Mesenchymal stem cell (in vitro differentiated cells and primary cell): ENCODE measurements around the gene GALE.

Source experiments
- DNase-seq: peaks from one replicate; pipeline ENCODE4 v3.0.0-alpha.2; 2013
- H2AFZ ChIP-seq: one replicate; pipeline ENCODE4 v1.6.1; 2013; ENCODE audit warnings: low read depth, mild to moderate bottlenecking, control low read depth, inconsistent platforms, low read length, moderate library complexity
- H2AK5ac ChIP-seq: 2 replicates; pipeline ENCODE4 v1.6.1; 2013; ENCODE audit warnings: low read length, moderate library complexity, mild to moderate bottlenecking, inconsistent platforms; ENCODE audit not compliant: severe bottlenecking
- H2BK120ac ChIP-seq: one replicate; pipeline ENCODE4 v1.6.1; 2013; ENCODE audit warnings: low read depth, mild to moderate bottlenecking, inconsistent platforms, low read length, moderate library complexity
- H2BK12ac ChIP-seq, 2 experiments: one replicate each; pipeline ENCODE4 v1.6.1; 2013; ENCODE audit warnings: inconsistent platforms in 2 of 2, low read length in 2 of 2, mild to moderate bottlenecking in 2 of 2, moderate library complexity in 2 of 2, control low read depth in 1 of 2
- H2BK15ac ChIP-seq: one replicate; pipeline ENCODE4 v1.6.1; 2013; ENCODE audit warnings: mild to moderate bottlenecking, low read depth, inconsistent platforms; ENCODE audit not compliant: poor library complexity, severe bottlenecking
- H2BK5ac ChIP-seq: 2 replicates; pipeline ENCODE4 v1.6.1; 2013; ENCODE audit warnings: low read depth, mild to moderate bottlenecking, low read length, control low read depth, inconsistent platforms; ENCODE audit not compliant: poor library complexity, severe bottlenecking
- H3K14ac ChIP-seq, 2 experiments: one replicate each; pipeline ENCODE4 v1.6.1; 2013; ENCODE audit warnings: inconsistent platforms in 2 of 2, low read length in 2 of 2, control low read depth in 1 of 2, mild to moderate bottlenecking in 1 of 2, moderate library complexity in 1 of 2
- H3K18ac ChIP-seq, 2 experiments: one replicate each; pipeline ENCODE4 v1.6.1; 2013; ENCODE audit warnings: inconsistent platforms in 2 of 2, low read length in 2 of 2, control low read depth in 1 of 2, low read depth in 1 of 2, mild to moderate bottlenecking in 1 of 2
- H3K23ac ChIP-seq, 2 experiments: one replicate each; pipeline ENCODE4 v1.6.1; 2013; ENCODE audit warnings: inconsistent platforms in 2 of 2, low read length in 2 of 2, mild to moderate bottlenecking in 2 of 2, moderate library complexity in 2 of 2, control low read depth in 1 of 2
- H3K27ac ChIP-seq: 2 replicates; pipeline ENCODE4 v1.5.1; 2013; ENCODE audit warnings: mild to moderate bottlenecking, moderate library complexity, low read length, control low read depth, inconsistent platforms; ENCODE audit not compliant: poor library complexity, severe bottlenecking
- H3K27me3 ChIP-seq, 2 experiments: 2 replicates each; pipeline versions ENCODE4 v1.6.1 to v1.7.0; 2013; ENCODE audit warnings: low read length in 2 of 2, mild to moderate bottlenecking in 2 of 2, moderate library complexity in 2 of 2, control low read depth in 1 of 2, inconsistent platforms in 1 of 2; ENCODE audit not compliant: control insufficient read depth in 1 of 2, insufficient read depth in 1 of 2
- H3K36me3 ChIP-seq, 2 experiments: 2 replicates each; pipeline versions ENCODE4 v1.6.1 to v1.7.0; 2013; ENCODE audit warnings: low read length in 2 of 2, control low read depth in 1 of 2, inconsistent platforms in 1 of 2, low read depth in 1 of 2, mild to moderate bottlenecking in 1 of 2; ENCODE audit not compliant: insufficient read depth in 2 of 2, control insufficient read depth in 1 of 2
- H3K4ac ChIP-seq, 2 experiments: one replicate each; pipeline ENCODE4 v1.6.1; 2013; ENCODE audit warnings: inconsistent platforms in 2 of 2, low read length in 2 of 2, mild to moderate bottlenecking in 2 of 2, moderate library complexity in 2 of 2, control low read depth in 1 of 2, low read depth in 1 of 2
- H3K4me1 ChIP-seq: 2 replicates; pipeline ENCODE4 v1.6.1; 2013; ENCODE audit warnings: low read depth, low read length, control low read depth; ENCODE audit not compliant: control insufficient read depth, insufficient read depth
- H3K4me2 ChIP-seq: 2 replicates; pipeline ENCODE4 v1.6.1; 2013; ENCODE audit warnings: low read length, mild to moderate bottlenecking, inconsistent platforms; ENCODE audit not compliant: poor library complexity, severe bottlenecking
- H3K4me3 ChIP-seq, 2 experiments: 2 replicates each; pipeline versions ENCODE4 v1.5.1 to v1.7.0; 2013; ENCODE audit warnings: low read length in 2 of 2, mild to moderate bottlenecking in 2 of 2, control low read depth in 1 of 2, low read depth in 1 of 2; ENCODE audit not compliant: insufficient read depth in 1 of 2
- H3K79me1 ChIP-seq: replicated peaks from 2 replicates; pipeline ENCODE4 v1.6.1; 2013; ENCODE audit warnings: mild to moderate bottlenecking, control low read depth, low read length, inconsistent platforms; ENCODE audit not compliant: poor library complexity, severe bottlenecking
- H3K9ac ChIP-seq: 2 replicates; pipeline ENCODE4 v1.7.0; 2013; ENCODE audit warnings: mild to moderate bottlenecking, low read length, moderate library complexity
- H3K9me3 ChIP-seq: 2 replicates; pipeline ENCODE4 v1.7.0; 2013; ENCODE audit warnings: mild to moderate bottlenecking, low read length; ENCODE audit not compliant: control insufficient read depth
- H4K8ac ChIP-seq: one replicate; pipeline ENCODE4 v1.6.1; 2013; ENCODE audit warnings: inconsistent platforms, mild to moderate bottlenecking, low read length, moderate library complexity
- H4K91ac ChIP-seq: one replicate; pipeline ENCODE4 v1.6.1; 2013; ENCODE audit warnings: mild to moderate bottlenecking, low read length, inconsistent platforms
- WGBS: methylation state at CpG from one replicate; pipeline ENCODE4 v1.1.7; 2013; ENCODE audit warnings: mixed read lengths; 5-methylcytosine and 5-hydroxymethylcytosine counted together

Gene GALE

DNA sequence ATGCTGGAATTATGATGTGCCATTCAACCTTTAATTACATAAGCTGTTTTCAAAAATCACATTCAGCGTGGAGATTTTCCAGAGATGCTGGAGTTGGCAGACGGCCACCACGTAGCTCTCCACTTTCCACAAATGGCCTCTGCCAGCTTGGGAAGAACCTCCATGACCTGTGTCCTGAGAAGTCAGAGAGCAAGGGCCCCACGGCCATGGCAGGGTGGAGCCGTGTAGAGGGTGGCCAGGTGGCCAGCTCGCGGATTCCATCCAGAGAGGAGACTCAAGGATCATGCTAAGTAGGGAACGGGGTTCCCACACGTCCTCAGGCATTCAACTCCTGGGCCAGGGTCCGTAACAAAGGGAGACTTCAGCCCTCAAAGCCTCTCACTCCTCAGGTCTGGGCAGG lies 1.3 kb upstream of the GALE start:
- H3K79me1 ChIP-seq: peaks cover 18% of the 10 kb centered on the region
- no peak overlapping the region for H2AFZ ChIP-seq
- 67% methylated on average over 10 of the region's 10 CpGs for WGBS
- no peak overlapping the region for H3K4ac ChIP-seq
- no peak overlapping the region for H4K8ac ChIP-seq
- H3K4me1 ChIP-seq: peaks cover 22% of the 10 kb centered on the region
- H3K14ac ChIP-seq: no peak overlapping the region
- peak overlapping the region; percentile 90 for H3K9ac ChIP-seq
- H4K91ac ChIP-seq: no peak overlapping the region
- H3K4me2 ChIP-seq: no peak overlapping the region
- no peaks in the 10 kb centered on the region for H3K9me3 ChIP-seq
- no peak overlapping the region for H3K27ac ChIP-seq
- H2BK15ac ChIP-seq: no peak overlapping the region
- H3K4me3 ChIP-seq: peak overlapping the region in 1 of 2 experiments; percentile 94
- no peaks in the 10 kb centered on the region for H3K27me3 ChIP-seq
- peaks cover 40 to 44% of the 10 kb centered on the region in 2 experiments for H3K36me3 ChIP-seq
- no peak overlapping the region for H2BK5ac ChIP-seq
- no peak overlapping the region for H3K23ac ChIP-seq
- no peak for DNase-seq
- H2AK5ac ChIP-seq: no peak overlapping the region
- H2BK120ac ChIP-seq: no peak overlapping the region
- H2BK12ac ChIP-seq: no peak overlapping the region
- no peak overlapping the region for H3K18ac ChIP-seq

DNA sequence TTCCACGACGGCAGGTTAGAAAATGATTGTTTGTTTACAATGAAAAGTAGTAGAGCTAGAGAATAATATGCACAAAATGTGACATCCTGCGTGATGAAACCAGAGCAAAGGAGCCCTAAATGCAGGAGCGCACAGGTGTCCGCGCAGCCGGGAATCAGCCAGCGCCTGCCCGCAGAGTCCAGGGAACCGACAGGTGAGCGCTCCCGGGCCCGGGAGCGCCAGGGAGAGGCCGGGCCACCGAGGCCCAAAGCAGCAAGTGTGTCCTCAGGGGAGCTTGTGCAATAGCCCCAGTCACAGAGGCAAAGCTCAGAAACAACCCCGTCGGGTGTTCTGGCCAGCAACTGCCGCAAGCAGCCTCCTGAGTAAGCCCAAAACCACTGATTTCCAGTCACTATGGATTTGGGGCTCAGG lies 789 bp upstream of the GALE start:
- no peak overlapping the region for H2BK12ac ChIP-seq
- WGBS: 18% methylated on average over 19 of the region's 19 CpGs

DNA sequence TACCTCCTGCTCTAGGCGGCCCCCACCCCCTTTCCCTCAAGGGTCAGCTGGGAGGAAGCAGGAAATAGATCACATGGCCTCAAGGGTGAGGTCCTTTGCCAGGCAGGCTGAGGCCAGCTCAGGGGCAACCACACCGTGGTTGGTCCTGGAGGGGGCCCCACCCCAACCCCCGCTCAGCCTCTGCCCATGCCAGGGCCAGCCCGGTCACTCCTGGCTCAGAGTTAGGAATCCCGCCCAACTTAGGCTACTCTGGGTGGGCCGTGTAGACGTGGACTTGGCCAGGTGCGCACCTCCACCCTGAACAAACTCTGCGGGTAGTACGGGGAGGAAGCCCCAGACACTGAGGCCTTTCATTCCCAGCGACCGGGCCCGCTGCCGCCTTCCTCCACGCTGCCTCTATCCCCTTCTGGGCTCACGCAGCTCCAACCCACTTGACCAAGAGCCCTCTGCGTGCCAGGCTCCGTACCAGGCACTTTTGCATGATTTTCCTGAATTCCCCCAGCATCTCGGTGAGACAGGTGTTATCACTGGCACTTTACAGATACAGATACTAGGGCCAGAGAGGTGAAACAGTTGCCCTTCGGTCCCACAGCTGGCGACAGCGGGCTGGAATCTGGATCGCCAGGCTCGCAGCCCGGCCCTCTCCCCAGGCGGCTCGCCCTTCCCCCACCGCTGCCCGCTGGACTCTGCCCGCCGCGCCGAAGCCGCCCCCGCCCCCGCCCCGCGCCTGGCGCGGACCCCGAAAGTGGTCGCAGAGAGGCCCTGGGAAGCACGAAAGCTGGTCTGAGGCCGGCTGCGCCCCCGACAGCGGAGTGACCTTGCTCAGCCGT lies 769 bp downstream of the GALE start:
- peak; percentile 85 for DNase-seq
- Histone ChIP-seq H2BK12ac (peak overlapping the region; percentile 62 to 82), H3K23ac (peak overlapping the region in 1 of 2 experiments; percentile 48), H2BK15ac (peak overlapping the region; percentile 54), H3K79me1 (peaks cover 30% of the 10 kb centered on the region), H3K36me3 (peaks cover 43 to 50% of the 10 kb centered on the region in 2 experiments), H3K4ac (peak overlapping the region; percentile 79 to 96), H2BK5ac (peak overlapping the region; percentile 58), H2BK120ac (peak overlapping the region; percentile 81), H3K9ac (peak overlapping the region; percentile 90), H2AFZ (peak overlapping the region; percentile 29), H3K4me3 (peak overlapping the region; percentile 68 to 94), H4K91ac (peak overlapping the region; percentile 98), H3K4me1 (peaks cover 25% of the 10 kb centered on the region), H4K8ac (peak overlapping the region; percentile 90), H3K27me3 (no peaks in the 10 kb centered on the region), H3K14ac (peak overlapping the region in 1 of 2 experiments; percentile 86), H3K18ac (peak overlapping the region; percentile 85 to 95), H2AK5ac (peak overlapping the region; percentile 78), H3K9me3 (no peaks in the 10 kb centered on the region), H3K4me2 (peak overlapping the region; percentile 74), H3K27ac (peak overlapping the region; percentile 91)
- under 1% methylated on average over 45 of the region's 48 CpGs for WGBS

More for the DNA sequence above, 789 bp upstream of the GALE start:
- peak overlapping the region; percentile 64 for H3K4me2 ChIP-seq
- H3K79me1 ChIP-seq: peaks cover 23% of the 10 kb centered on the region
- peak overlapping the region in 1 of 2 experiments; percentile 8 for H3K18ac ChIP-seq
- no peak overlapping the region for H3K4ac ChIP-seq
- peaks cover 39 to 46% of the 10 kb centered on the region in 2 experiments for H3K36me3 ChIP-seq
- H2BK15ac ChIP-seq: no peak overlapping the region
- peak overlapping the region; percentile 67 to 94 for H3K4me3 ChIP-seq
- H3K27ac ChIP-seq: no peak overlapping the region
- no peak overlapping the region for H3K14ac ChIP-seq
- no peak overlapping the region for H2AK5ac ChIP-seq
- no peak overlapping the region for H3K23ac ChIP-seq
- H2AFZ ChIP-seq: no peak overlapping the region
- DNase-seq: peak; percentile 39
- peak overlapping the region; percentile 33 for H4K8ac ChIP-seq
- H2BK120ac ChIP-seq: no peak overlapping the region
- peaks cover 23% of the 10 kb centered on the region for H3K4me1 ChIP-seq
- peak overlapping the region; percentile 90 for H3K9ac ChIP-seq
- no peak overlapping the region for H2BK5ac ChIP-seq
- no peak overlapping the region for H4K91ac ChIP-seq
- H3K27me3 ChIP-seq: no peaks in the 10 kb centered on the region
- no peaks in the 10 kb centered on the region for H3K9me3 ChIP-seq

DNA sequence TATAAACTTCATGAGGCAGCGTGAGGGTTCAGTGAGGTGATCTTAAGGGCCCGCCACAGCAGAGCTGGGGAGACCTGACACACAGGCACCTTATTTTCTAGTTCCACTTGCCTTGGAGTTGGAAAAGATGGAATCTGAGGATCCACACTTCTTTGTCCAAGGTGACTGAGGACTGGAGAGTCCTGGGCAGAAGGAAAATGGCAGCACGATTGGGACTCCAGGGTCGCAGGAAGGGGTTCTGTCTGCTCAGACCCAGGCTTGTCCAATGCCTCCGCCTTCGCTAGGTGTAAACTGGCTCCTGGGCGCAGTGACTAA lies 1.3 kb downstream of the GALE start:
- Histone ChIP-seq H3K36me3 (peaks cover 42 to 54% of the 10 kb centered on the region in 2 experiments), H3K27ac (peak overlapping the region; percentile 91), H3K4ac (peak overlapping the region in 1 of 2 experiments; percentile 79), H3K27me3 (no peaks in the 10 kb centered on the region), H4K8ac (peak overlapping the region; percentile 69), H3K23ac (no peak overlapping the region), H3K14ac (no peak overlapping the region), H3K9me3 (no peaks in the 10 kb centered on the region), H3K79me1 (peaks cover 31% of the 10 kb centered on the region), H3K4me2 (peak overlapping the region; percentile 74), H4K91ac (peak overlapping the region; percentile 98), H3K18ac (peak overlapping the region; percentile 31 to 85), H2AFZ (no peak overlapping the region), H3K9ac (peak overlapping the region; percentile 90), H2BK15ac (peak overlapping the region; percentile 54), H2BK120ac (peak overlapping the region; percentile 77), H2BK5ac (no peak overlapping the region), H2BK12ac (peak overlapping the region in 1 of 2 experiments; percentile 75), H3K4me1 (peaks cover 26% of the 10 kb centered on the region), H2AK5ac (peak overlapping the region; percentile 12), H3K4me3 (peak overlapping the region; percentile 68 to 94)
- no peak for DNase-seq
- WGBS: 43% methylated on average over 7 of the region's 7 CpGs
